NT2/D1 (cell line): ENCODE results near the gene OSBPL9.

Experiments used
- SUZ12 ChIP-seq: IDR thresholded peaks from 2 replicates; pipeline ENCODE4 v1.6.1; 2011; ENCODE audit not compliant: insufficient read length, insufficient read depth; ENCODE audit errors: extremely low read depth
- YY1 ChIP-seq: IDR thresholded peaks from 2 replicates; pipeline ENCODE4 v1.6.1; 2011; ENCODE audit not compliant: insufficient read length, insufficient read depth
- ZNF274 ChIP-seq: IDR thresholded peaks from 2 replicates; pipeline ENCODE4 v1.6.1; 2011; ENCODE audit warnings: mild to moderate bottlenecking, low read depth, low read length

DNA sequence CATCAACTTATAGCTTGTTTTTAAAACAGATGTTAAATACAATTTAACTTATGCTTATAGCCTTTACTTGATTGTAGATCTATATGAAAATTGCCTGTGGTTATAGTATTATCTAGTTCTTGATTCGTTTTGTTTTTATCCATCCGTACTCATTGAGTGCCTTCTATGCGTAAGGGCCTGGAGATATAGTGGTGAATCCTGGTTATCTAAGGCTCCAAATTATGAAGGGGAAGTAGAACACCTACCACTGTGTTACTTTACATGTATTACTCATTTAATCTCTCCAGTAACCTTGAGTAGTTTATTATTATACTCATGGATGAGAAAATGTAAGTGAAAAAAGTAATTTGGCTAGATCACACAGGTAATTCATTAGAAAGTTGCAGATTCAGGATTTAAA, 121.8 kb downstream of the OSBPL9 start:
- TF ChIP-seq YY1: no peak
- TF ChIP-seq ZNF274: no peak
- TF ChIP-seq SUZ12: no peak
